HG02981 (cell line): Measurements from ENCODE around the gene DPF3.

Experiments used
- ATAC-seq: cut with Tn5 transposase; IDR thresholded peaks from one replicate; pipeline ENCODE4 v1.9.1; 2021; ENCODE audit warnings: mild to moderate bottlenecking, moderate library complexity; ENCODE audit not compliant: unreplicated experiment

The DPF3 gene

GRCh38 chr14:72745546-72745945, 148.4 kb downstream of the DPF3 start:
- ATAC-seq, result no peak

- ATAC-seq, result no peak
These were observed 149.3 kb downstream of the DPF3 start for GRCh38 chr14:72744416-72745120.

- ATAC-seq, result no peak
These were observed 150.3 kb downstream of the DPF3 start for GRCh38 chr14:72743626-72744025.

DNA sequence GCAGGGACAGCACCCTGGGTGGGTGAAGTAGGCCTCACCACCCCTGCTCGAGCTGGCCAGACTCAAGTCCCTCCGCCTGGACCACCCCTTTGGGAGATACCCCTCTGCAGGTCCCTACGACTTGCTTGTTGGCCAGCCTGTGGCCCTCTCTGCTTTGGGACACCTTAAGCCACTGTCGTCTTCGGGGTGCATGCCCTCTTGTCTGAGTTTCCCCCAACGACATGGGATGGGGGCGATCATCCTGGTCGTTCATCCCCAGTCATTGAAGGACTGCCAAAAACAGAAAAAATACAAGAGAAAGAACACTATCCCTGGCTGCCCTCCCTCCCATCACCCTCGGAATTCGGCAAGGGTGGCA, 151.1 kb downstream of the DPF3 start:
- ATAC-seq, result no peak

DNA sequence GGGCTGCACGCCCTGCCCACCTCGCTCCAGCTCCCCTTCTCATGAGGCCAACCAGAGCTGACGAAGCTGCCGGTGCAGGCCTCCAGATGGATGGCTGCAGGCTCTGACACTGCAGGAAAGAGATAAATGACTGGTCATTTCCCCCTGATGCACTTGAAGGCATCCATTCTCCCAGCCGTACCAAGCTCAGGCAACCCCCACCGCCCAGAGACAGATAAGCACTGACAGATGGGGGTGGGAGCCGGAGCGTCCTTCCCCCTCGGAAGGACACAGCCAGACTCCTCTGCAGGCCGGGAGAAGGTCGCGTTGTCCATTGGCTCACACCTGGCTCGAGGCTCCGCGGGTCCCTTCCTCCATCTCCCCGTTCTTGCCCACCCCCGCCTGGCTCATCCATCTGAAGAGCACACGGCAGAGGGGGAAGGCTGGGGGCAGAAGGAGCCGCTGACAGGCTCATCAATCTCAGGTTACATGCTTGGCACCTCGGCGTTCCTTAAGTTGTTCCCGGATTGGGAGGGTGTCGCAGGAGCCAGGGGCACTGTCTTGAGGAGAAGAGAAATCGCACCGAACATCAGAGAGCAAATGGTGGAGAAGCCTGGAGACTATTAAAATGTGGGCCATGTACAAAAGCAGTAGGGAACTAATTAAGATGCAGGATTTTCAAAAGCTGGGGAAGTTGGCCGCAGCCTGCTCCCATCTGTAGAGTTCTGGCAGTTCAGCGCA, 151.6 kb downstream of the DPF3 start:
- ATAC-seq, result no peak

DNA sequence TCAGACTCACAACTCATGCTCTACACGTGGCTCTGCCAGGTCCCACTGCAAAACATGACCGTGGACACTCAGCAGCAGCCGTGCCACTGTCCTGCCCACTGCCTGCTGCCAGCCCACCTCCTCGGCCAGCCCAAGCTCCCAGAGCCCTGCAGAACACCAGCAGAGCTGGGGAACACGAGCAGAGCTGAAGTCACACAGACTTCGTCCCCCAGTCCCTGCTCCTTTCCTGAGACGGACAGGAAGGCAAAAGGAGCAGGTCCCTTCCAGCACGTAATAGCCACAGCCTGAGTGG, 152.1 kb downstream of the DPF3 start:
- no peak for ATAC-seq

DNA sequence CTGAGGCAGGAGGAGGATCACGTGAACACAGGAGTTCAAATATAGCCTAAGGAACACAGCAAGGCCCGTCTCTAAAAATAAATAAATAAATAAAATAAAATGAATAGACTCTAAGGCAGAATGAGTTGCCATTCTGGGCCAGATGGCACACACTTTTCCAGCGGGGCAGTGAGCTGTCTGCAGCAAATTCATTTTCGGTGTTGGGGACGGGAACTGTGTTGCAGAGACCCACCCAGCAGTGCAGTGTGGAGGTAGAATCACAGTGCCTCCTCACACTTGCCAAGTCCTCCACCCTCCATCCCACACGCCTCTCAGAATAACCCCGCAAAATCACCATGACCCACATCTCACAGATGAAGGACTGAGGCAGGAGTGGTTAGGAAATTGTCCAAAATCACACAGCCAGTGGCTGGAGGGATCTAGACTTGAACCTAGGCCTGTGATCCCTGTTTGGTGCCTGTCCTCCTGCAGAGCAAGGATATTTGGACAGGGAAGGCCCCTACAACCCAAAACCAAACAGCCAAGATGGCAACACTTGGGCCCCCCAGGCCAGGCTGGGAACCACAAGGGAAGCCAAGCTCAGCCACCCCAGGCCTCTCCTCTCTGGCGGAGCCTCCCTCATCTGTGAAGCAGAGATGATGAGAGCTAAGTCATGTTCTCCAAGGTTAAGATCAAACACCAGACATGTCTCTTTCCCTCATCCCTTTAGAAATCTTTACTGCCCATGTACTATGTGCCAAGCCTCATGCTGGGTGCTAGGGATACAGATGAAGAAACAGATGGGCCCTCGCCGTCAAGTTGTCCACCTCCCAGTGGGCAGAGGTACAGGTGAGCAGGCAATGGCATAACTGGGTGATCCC, 152.7 kb downstream of the DPF3 start:
- no peak for ATAC-seq

GRCh38 chr14:72740504-72740961, 153.4 kb downstream of the DPF3 start:
- ATAC-seq, result no peak

GRCh38 chr14:72739446-72740405, 154.2 kb downstream of the DPF3 start:
- no peak for ATAC-seq

DNA sequence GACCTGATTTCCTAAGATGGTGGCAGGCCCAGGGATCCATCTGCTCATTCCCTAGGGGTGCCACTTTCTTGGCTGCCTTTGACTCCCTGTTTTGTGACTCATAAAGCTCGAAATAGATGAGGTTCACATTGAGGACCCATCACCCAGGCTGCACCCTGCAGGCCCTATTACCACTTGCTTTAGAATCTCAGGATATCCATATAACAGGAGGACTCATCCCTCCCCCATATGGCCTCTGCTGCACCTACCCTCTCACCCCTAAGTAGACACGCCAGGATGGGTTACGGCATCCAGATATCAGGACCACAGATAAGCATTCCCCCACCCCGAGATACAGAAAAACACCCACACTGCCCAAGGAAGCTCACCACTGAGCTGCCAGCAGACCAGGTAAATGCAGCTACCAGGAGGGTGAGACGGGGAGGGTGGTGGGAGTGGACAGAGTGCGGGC, 155.7 kb downstream of the DPF3 start:
- ATAC-seq, result no peak

- no peak for ATAC-seq
These were observed 156.3 kb downstream of the DPF3 start for GRCh38 chr14:72737560-72737943.

- no peak for ATAC-seq
These were observed 156.9 kb downstream of the DPF3 start for GRCh38 chr14:72736786-72737559.

DNA sequence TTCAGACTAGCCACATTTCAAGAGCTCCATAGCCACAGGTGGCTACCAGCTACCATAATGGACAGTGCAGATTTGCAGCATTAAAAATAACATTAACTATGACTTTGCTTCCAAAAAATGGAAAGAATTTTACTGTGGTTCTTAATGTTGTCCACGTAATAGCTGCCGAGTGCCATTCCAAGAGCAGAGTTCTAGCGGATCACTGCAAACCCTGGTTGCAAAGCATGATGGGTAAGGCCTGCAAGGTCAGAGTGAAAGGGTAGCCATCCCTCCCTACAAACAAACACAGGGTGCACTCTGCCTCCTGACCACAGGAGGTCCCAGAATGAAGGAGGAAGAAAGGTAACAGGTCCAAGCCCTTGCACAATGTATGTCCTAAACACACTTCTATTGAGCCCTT, 157.6 kb downstream of the DPF3 start:
- ATAC-seq, result no peak

DNA sequence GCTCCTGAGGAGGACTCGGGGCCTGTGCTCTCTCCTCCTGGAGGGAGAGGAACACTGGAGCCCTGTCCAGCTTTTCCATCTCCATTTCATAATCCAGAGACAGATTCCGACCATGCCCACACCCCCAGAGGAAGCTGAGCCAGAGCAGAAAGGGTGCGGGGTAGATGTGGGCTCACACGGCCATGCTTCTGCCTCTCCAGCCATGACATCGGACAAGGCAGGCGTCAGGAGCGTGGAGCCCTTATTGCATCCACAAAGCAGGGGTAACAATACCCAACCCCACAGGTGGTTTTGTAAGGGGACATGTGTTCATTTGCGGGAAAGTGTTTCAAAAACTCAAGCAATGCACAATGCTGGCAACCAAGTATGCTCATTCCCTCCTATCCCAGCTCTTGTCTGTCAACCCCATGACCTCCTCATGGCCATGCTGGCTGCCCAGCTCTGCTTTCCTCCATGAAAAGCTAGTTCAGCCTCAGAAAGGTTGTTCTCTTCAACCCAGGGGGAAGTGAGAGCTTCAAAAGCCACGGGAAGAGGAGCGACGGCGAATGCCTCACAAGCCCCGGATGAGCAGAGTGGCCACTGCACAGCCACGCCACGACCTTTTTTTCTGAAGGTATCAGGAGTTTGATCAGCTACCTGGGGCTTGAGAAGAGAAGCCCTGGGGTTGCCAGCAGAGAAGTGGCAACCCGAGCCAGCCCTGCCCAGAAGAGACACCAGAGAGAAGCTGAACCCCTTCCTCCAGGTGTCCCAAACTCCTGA, 161.7 kb downstream of the DPF3 start:
- no peak for ATAC-seq

DNA sequence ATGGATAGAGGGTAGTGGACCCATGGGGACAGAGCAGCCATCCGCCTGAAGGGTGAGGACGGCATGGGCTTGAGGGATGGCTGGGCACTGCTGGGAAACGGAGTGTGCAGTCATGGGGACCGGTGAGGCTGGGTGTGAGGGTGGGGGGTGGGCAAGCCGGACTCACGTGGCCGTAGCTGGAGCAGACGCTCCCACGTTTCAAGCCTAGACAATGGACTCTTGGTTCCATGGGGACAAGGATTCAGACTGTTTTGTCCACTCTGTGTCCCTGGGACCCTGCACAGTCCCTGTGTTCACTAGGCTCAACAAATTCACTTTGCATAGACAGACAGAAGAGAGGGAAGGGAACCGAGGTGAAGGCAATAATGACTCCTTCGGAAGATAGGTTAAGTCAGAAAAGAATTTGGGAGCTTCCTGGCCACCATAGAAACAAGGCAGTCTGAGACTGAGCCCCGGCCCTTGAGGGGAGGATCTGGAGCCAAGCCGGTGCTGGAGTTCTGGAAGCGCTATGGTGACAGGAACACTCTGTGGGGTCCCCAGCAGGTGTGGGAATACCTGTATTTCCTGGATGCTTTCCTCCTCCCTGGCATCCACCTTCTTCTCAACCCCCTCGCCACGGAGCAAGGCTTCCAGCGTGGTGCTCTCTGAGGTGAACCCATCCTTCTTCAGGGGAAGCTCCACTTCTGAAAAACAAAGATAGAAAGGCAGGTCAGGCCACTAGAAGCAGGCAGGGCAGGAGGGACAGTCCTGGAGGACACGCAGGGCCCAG, 162.5 kb downstream of the DPF3 start:
- no peak for ATAC-seq

DNA sequence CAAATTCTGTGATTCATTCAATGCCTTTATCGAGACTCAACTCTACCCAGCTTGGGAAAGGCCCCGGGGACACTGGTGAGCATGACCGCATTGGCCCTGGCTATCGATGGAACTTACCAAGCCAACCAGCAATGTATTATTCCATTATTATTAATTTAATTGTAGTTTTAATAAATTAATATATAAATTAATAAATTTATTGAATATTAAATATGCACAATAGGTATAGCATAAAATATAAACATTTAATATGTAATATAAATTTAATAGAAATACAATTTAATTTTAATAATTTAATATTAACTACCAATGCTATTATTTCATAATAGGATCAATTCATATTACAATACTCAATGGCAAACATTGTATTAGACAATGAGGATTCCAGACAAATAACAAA, 163.4 kb downstream of the DPF3 start:
- no peak for ATAC-seq

GRCh38 chr14:72726444-72726843, 167.5 kb downstream of the DPF3 start:
- ATAC-seq, result no peak

- no peak for ATAC-seq
These were observed 169.9 kb downstream of the DPF3 start for GRCh38 chr14:72723858-72724530.
